ENCODE data around the gene TRIML1.

Gene TRIML1

GRCh38 chr4:188168726-188169373 is 29.6 kb downstream of the TRIML1 start:
- TF ChIP-seq Cebpa-rat (IDR thresholded peaks at IDR 0.05): no peak
- H3K9me3 ChIP-seq (replicated peaks in 1 of 11): peaks cover 0 to 5% (median 0%) of the 10 kb centered on the region in 11 experiments; a peak in 1 of 22 replicates
- no peaks in the 10 kb centered on the region for H3K36me3 ChIP-seq
- no peak overlapping the region for H3K4me2 ChIP-seq
- H3K4me3 ChIP-seq: no peak overlapping the region
- H3K27ac ChIP-seq: no peak overlapping the region
- H3K27me3 ChIP-seq: no peaks in the 10 kb centered on the region
- H3K4me1 ChIP-seq: peaks cover 0 to 12% (median 0%) of the 10 kb centered on the region in 10 experiments; a peak in 3 of 20 replicates
- H4K20me1 ChIP-seq: no peaks in the 10 kb centered on the region
- H3K9ac ChIP-seq: no peak overlapping the region

- H3K27ac ChIP-seq: no peak overlapping the region
- H3K4me1 ChIP-seq: peaks cover 0 to 12% (median 0%) of the 10 kb centered on the region in 10 experiments; a peak in 3 of 20 replicates
- no peak for TF ChIP-seq Cebpa-rat (IDR thresholded peaks at IDR 0.05)
- H3K9me3 ChIP-seq (replicated peaks in 1 of 11): peaks cover 0 to 5% (median 0%) of the 10 kb centered on the region in 11 experiments; a peak in 1 of 22 replicates
- no peaks in the 10 kb centered on the region for H4K20me1 ChIP-seq
- H3K27me3 ChIP-seq: no peaks in the 10 kb centered on the region
- no peak overlapping the region for H3K4me3 ChIP-seq
- no peak overlapping the region for H3K9ac ChIP-seq
- H3K4me2 ChIP-seq: no peak overlapping the region
- no peaks in the 10 kb centered on the region for H3K36me3 ChIP-seq
Measured at GRCh38 chr4:188171551-188171950, 32.3 kb downstream of the TRIML1 start.

DNA sequence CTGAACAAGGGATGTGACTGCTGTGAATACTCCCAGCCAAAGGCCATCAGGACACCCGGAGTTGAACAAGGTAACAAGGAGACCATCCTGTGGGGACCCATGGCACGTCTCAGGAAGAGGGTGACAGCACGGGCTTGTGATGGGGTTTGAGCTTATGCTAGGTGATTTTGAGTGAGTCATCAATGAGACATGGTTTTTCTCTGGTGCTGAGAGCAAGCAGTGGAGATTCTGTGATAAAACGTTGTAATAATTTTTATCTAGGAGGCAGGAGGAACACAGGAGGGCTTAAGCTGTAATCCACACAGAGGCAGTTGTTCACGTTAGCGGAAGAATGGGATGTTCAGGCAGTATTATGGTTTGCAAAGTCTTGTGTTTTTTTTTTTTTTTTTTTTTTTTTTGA is 36.0 kb downstream of the TRIML1 start:
- Histone ChIP-seq H3K27me3 (no peaks in the 10 kb centered on the region), H3K36me3 (no peaks in the 10 kb centered on the region; a peak in 1 of 22 replicates), H3K9ac (no peak overlapping the region), H4K20me1 (no peaks in the 10 kb centered on the region), H3K4me1 (no peaks in the 10 kb centered on the region), H3K27ac (no peak overlapping the region), H3K9me3 (replicated peaks in 1 of 11) (peaks cover 11 to 20% (median 16%) of the 10 kb centered on the region in 11 experiments), H3K4me2 (no peak overlapping the region), H3K4me3 (no peak overlapping the region)
- no peak for TF ChIP-seq Cebpa-rat (IDR thresholded peaks at IDR 0.05)

GRCh38 chr4:188177997-188178675 is 38.9 kb downstream of the TRIML1 start:
- Histone ChIP-seq H3K36me3 (no peaks in the 10 kb centered on the region; a peak in 1 of 22 replicates), H3K4me1 (no peaks in the 10 kb centered on the region), H3K27me3 (no peaks in the 10 kb centered on the region), H3K27ac (no peak overlapping the region), H3K9me3 (replicated peaks in 1 of 11) (peaks cover 11 to 20% (median 15%) of the 10 kb centered on the region in 11 experiments), H3K4me2 (no peak overlapping the region), H3K9ac (no peak overlapping the region), H4K20me1 (no peaks in the 10 kb centered on the region), H3K4me3 (no peak overlapping the region)
- no peak for TF ChIP-seq Cebpa-rat (IDR thresholded peaks at IDR 0.05)

DNA sequence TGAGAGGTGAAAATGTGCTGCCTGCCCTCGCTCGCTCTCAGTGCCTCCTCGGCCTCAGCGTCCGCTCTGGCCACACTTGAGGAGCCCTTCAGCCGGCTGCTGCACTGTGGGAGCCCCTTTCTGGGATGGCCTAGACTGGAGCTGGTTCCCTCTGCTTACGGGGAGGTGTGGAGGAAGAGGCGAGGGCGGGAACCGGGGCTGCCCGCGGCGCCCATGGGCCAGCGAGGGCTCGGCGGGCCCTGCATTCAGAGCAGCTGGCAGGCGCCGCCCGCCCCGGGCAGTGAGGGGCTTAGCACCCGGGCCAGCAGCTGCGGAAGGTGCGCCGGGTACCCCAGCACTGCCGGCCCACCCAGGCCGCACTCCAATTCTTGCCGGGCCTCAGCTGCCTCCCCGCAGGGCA is 39.6 kb downstream of the TRIML1 start:
- no peak overlapping the region for H3K4me2 ChIP-seq
- no peak overlapping the region for H3K9ac ChIP-seq
- no peak overlapping the region for H3K4me3 ChIP-seq
- H3K27ac ChIP-seq: no peak overlapping the region
- peaks cover 11 to 20% (median 15%) of the 10 kb centered on the region in 11 experiments for H3K9me3 ChIP-seq (replicated peaks in 1 of 11)
- no peaks in the 10 kb centered on the region for H3K27me3 ChIP-seq
- no peaks in the 10 kb centered on the region; a peak in 1 of 22 replicates for H3K36me3 ChIP-seq
- H4K20me1 ChIP-seq: no peaks in the 10 kb centered on the region
- H3K4me1 ChIP-seq: no peaks in the 10 kb centered on the region
- TF ChIP-seq Cebpa-rat (IDR thresholded peaks at IDR 0.05): no peak

DNA sequence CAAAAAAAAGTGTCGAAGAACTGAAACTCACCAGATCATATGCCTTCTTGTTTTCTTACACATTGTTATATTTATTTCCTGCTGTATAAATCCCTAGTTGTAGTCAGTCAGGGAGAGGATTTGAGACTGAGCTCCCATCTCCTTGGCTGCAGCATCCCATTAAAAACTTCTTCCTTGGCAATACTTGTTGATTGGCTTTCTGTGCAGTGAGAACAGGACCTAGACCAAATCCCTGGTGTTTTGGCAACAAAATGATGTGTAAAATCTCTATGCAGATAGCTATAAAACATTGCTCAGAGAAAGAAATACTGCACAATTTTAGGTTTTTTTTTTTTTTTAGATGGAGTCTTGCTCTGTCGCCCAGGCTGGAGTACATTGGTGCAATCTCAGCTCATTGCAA is 47.9 kb downstream of the TRIML1 start:
- no peaks in the 10 kb centered on the region for H4K20me1 ChIP-seq
- no peaks in the 10 kb centered on the region for H3K36me3 ChIP-seq
- no peaks in the 10 kb centered on the region for H3K27me3 ChIP-seq
- no peaks in the 10 kb centered on the region; a peak in 1 of 22 replicates for H3K9me3 ChIP-seq (replicated peaks in 1 of 11)
- H3K4me1 ChIP-seq: no peaks in the 10 kb centered on the region
- H3K9ac ChIP-seq: no peak overlapping the region
- TF ChIP-seq Cebpa-rat (IDR thresholded peaks at IDR 0.05): no peak
- H3K4me3 ChIP-seq: no peak overlapping the region
- H3K27ac ChIP-seq: no peak overlapping the region
- H3K4me2 ChIP-seq: no peak overlapping the region

DNA sequence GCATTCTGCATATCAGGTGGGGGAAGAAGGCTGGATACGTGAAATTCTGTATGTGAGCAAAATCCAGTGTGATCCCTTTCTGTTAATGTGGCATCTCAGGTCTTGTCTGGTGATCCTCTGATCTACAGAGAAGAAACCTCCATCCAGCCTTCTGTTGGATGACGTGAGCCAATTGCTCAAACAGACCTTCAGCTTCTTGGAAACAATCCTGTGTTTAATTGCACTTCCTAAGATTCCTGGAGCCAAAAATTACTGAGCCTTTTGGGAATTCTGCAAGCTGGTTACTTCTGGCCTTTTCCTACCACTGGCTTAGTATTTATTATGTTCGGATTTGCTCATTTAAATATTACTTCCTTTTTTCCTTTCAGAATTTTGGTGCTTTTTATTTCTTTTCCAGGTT is 51.2 kb downstream of the TRIML1 start:
- H3K4me3 ChIP-seq: no peak overlapping the region
- H4K20me1 ChIP-seq: no peaks in the 10 kb centered on the region
- H3K27me3 ChIP-seq: no peaks in the 10 kb centered on the region
- no peaks in the 10 kb centered on the region for H3K9me3 ChIP-seq (replicated peaks in 1 of 11)
- no peak overlapping the region for H3K27ac ChIP-seq
- H3K4me2 ChIP-seq: no peak overlapping the region
- no peaks in the 10 kb centered on the region for H3K36me3 ChIP-seq
- no peak overlapping the region for H3K9ac ChIP-seq
- TF ChIP-seq Cebpa-rat (IDR thresholded peaks at IDR 0.05): no peak
- H3K4me1 ChIP-seq: no peaks in the 10 kb centered on the region

GRCh38 chr4:188194421-188194820 is 55.2 kb downstream of the TRIML1 start:
- Histone ChIP-seq H4K20me1 (no peaks in the 10 kb centered on the region), H3K4me2 (no peak overlapping the region), H3K9ac (no peak overlapping the region), H3K4me3 (no peak overlapping the region), H3K36me3 (no peaks in the 10 kb centered on the region), H3K9me3 (replicated peaks in 1 of 11) (no peaks in the 10 kb centered on the region), H3K27ac (no peak overlapping the region), H3K27me3 (no peaks in the 10 kb centered on the region), H3K4me1 (no peaks in the 10 kb centered on the region)
- no peak for TF ChIP-seq Cebpa-rat (IDR thresholded peaks at IDR 0.05)

DNA sequence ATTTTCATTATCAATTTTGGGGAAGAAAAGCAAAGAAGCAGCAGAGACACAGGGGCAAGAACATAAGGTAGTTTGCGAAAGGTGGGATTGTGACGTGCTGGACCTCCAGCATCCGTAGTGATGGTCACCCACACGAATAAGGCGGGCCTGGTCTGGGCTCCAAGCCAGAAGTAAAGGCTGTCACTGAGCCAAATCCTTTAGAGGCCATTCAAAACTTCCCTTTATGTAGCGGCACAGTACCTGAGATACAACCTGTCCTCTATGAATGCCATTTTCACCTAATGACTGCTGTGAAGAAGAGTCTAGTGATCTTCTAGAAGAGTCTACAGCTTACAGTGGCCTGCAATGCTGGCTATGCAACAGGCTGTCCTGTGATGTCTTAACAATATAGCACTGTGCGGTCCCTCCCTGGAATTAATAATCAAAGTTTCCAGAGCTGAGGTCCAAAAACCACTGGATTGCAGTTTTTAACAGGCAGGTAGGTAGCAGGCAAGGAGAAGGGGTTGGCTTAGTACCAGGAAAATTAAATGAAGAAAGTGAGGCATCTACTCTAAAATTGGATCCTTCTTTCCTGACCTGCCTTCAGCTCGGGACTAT is 56.2 kb downstream of the TRIML1 start:
- Histone ChIP-seq H3K9me3 (replicated peaks in 1 of 11) (no peaks in the 10 kb centered on the region), H3K9ac (no peak overlapping the region), H4K20me1 (no peaks in the 10 kb centered on the region), H3K27ac (no peak overlapping the region), H3K4me3 (no peak overlapping the region), H3K4me1 (no peaks in the 10 kb centered on the region), H3K4me2 (no peak overlapping the region), H3K36me3 (no peaks in the 10 kb centered on the region), H3K27me3 (no peaks in the 10 kb centered on the region)
- no peak for TF ChIP-seq Cebpa-rat (IDR thresholded peaks at IDR 0.05)

Data from BLaER1 treated with 17β-estradiol and CSF1 and Interleukin-3, amounts not matched to agents 10 nM and 100 nM (cell line).